NCI-H510A treated with DMSO at 0.1 percent for 48 hours (cell line): ENCODE results near the gene BRD3OS.
"Not testable (repeated sequence)": the region's sequence is repeated elsewhere in the genome, so short reads cannot be mapped to it uniquely, and the experiment has no call there.

Source experiments
- DNase-seq: peaks from one replicate; lab custom pipeline; 2025; lab: John Stamatoyannopoulos, UW

Gene BRD3OS

GRCh38 chr9:133988771-133989170 is 36.5 kb upstream of the BRD3OS start:
- not testable (repeated sequence) for DNase-seq

- DNase-seq: no peak
Observed at GRCh38 chr9:133989625-133990365, 35.5 kb upstream of the BRD3OS start.

- no peak for DNase-seq
Observed at GRCh38 chr9:133990366-133991213, 34.7 kb upstream of the BRD3OS start.

- no peak for DNase-seq
Observed at GRCh38 chr9:133991214-133991921, 33.9 kb upstream of the BRD3OS start.

GRCh38 chr9:133991964-133992779 is 33.1 kb upstream of the BRD3OS start, which contains the start of gene VAV2:
VAV2 (minus strand) TSS chr9:133992324; CDS start chr9:133992278, 46 bp downstream.
- peak; percentile 77 for DNase-seq

GRCh38 chr9:133992780-133993634 is 32.3 kb upstream of the BRD3OS start:
- DNase-seq: peak; percentile 79

- no peak for DNase-seq
Observed at GRCh38 chr9:133993635-133994253, 31.5 kb upstream of the BRD3OS start.

GRCh38 chr9:133994353-133995011 is 30.8 kb upstream of the BRD3OS start:
- DNase-seq: peak; percentile 47

GRCh38 chr9:133995012-133995896 is 30.0 kb upstream of the BRD3OS start:
- DNase-seq: no peak

- no peak for DNase-seq
Observed at GRCh38 chr9:133996531-133997520, 28.5 kb upstream of the BRD3OS start.

GRCh38 chr9:133997584-133997983 is 27.7 kb upstream of the BRD3OS start:
- DNase-seq: no peak

- DNase-seq: no peak
Observed at GRCh38 chr9:133998915-133999595, 26.2 kb upstream of the BRD3OS start.

- no peak for DNase-seq
Observed at GRCh38 chr9:133999851-134000265, 25.4 kb upstream of the BRD3OS start.

- DNase-seq: no peak
Observed at GRCh38 chr9:134002796-134003195, 22.5 kb upstream of the BRD3OS start.

- no peak for DNase-seq
Observed at GRCh38 chr9:134003237-134003636, 22.0 kb upstream of the BRD3OS start.

- DNase-seq: no peak
Observed at GRCh38 chr9:134004131-134004873, 21.0 kb upstream of the BRD3OS start.
